AG04449 (cell line): Measurements from ENCODE around the gene SLC25A22.

Source experiments
- CTCF ChIA-PET: fragments of 350-600 bp; formaldehyde crosslinking; extraction: SDS; loops from one replicate; lab custom pipeline; 2021; ENCODE audit warnings: antibody characterized with exemption; lab: Yijun Ruan, JAX
- POLR2A ChIA-PET: fragments of 400-600, 350-600 bp; formaldehyde crosslinking; extraction: SDS; loops from one replicate; lab custom pipeline; 2020; ENCODE audit warnings: antibody characterized with exemption, inconsistent platforms; lab: Yijun Ruan, JAX
- DNase-seq: peaks from one replicate; pipeline ENCODE4 v3.0.0-alpha.2; 2010; ENCODE audit warnings: low read depth, low spot score
- H3K4me3 ChIP-seq: 2 replicates; pipeline ENCODE4 v1.5.1; 2011; ENCODE audit warnings: low read depth, mild to moderate bottlenecking, control low read depth, low read length
- TF ChIP-seq, protein P1 (sequence below): IDR thresholded peaks from one replicate; pipeline ENCODE4 v1.5.1; 2011; ENCODE audit warnings: mild to moderate bottlenecking, moderate library complexity, low read length, control low read depth, inconsistent platforms; ENCODE audit not compliant: insufficient read depth; ENCODE audit errors: missing control alignments

Gene SLC25A22

DNA sequence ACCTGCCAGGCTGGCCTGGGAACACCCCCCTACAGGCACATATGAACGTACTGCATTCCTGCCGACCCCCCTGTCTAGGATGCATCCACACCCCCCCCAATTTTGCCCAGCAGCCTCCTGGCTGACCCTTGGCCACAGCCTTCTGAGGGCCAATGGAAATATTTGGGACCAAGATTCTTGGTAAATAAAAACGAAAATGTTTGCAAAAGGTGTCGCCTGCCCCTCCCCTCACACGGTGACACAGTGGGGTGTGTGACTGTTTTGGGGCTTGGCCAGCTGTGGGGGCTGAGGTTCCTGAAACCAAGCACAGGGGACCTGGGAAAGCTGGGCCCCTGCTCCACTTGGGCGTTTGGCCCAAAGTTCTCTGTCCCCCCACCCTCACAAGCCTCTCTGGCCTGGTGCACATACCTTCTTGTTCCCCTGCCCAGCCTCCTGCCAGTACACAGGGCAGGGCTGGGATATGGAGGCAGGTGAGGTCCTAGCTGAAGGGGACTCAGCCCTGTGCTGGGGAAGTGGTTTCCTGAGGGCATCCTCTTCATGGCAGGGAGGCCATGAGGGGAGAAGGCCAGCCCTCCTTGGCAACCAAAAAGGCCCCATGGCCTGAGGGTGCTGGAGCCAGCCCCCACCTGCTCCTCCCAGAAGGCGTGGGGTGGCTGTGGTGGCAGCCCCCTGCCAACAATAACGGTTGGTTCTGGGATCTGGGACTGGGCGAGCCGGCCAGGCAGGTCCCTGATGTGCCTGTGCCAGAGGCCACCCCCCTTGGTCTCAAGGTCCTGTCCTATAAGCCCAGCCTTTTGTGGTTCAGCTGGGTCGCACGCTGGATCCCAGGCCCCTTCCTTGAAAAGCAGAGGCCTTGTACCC, 27.5 kb upstream of the SLC25A22 start:
- POLR2A ChIA-PET, result interaction anchor here (0.6 to 0.8 kb wide), 2 partner anchors 9 to 16 kb away, joined by 3 read pairs; no protein-coding TSS in a partner anchor
- DNase-seq, result no peak
- CTCF ChIA-PET, result no interaction called here
- TF ChIP-seq, protein P1, sequence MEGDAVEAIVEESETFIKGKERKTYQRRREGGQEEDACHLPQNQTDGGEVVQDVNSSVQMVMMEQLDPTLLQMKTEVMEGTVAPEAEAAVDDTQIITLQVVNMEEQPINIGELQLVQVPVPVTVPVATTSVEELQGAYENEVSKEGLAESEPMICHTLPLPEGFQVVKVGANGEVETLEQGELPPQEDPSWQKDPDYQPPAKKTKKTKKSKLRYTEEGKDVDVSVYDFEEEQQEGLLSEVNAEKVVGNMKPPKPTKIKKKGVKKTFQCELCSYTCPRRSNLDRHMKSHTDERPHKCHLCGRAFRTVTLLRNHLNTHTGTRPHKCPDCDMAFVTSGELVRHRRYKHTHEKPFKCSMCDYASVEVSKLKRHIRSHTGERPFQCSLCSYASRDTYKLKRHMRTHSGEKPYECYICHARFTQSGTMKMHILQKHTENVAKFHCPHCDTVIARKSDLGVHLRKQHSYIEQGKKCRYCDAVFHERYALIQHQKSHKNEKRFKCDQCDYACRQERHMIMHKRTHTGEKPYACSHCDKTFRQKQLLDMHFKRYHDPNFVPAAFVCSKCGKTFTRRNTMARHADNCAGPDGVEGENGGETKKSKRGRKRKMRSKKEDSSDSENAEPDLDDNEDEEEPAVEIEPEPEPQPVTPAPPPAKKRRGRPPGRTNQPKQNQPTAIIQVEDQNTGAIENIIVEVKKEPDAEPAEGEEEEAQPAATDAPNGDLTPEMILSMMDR, result no peak
- no peak overlapping the region for H3K4me3 ChIP-seq

DNA sequence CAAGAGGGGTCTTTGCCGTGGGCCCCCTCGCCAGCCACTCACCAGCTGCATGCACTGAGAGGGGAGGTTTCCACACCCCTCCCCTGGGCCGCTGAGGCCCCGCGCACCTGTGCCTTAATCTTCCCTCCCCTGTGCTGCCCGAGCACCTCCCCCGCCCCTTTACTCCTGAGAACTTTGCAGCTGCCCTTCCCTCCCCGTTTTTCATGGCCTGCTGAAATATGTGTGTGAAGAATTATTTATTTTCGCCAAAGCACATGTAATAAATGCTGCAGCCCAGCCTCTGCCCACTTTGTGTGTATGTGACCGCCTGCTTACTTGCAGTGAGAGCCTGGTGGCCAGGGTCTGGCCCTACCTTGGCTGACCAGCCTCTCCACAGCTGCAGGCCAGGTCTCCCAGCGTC, 26.9 kb upstream of the SLC25A22 start:
- TF ChIP-seq, protein P1, result no peak
- DNase-seq, result no peak
- no peak overlapping the region for H3K4me3 ChIP-seq
- ChIA-PET CTCF (no interaction called here), POLR2A (interaction anchor here (0.6 to 0.8 kb wide), 2 partner anchors 10 to 17 kb away, joined by 3 read pairs; no protein-coding TSS in a partner anchor)

DNA sequence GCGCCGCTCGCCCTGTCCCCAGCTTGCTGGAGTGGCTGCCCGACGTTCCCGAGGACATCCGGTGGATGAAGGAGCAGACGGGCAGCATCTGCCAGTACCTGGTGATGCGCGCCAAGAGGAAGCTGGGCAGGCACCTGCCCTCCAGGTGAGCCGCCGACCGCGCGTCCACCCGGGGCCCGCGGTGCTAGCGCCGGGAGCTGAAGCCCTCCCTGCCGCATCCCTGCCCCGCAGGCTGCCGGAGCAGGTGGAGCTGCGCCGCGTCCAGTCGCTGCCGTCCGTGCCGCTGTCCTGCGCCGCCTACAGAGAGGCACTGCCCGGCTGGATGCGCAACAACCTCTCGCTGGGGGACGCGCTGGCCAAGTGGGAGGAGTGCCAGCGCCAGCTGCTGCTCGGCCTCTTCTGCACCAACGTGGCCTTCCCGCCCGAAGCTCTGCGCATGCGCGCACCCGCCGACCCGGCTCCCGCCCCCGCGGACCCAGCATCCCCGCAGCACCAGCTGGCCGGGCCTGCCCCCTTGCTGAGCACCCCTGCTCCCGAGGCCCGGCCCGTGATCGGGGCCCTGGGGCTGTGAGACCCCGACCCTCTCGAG, 26.3 kb upstream of the SLC25A22 start:
- H3K4me3 ChIP-seq, result no peak overlapping the region
- TF ChIP-seq, protein P1, result no peak
- no peak for DNase-seq
- POLR2A ChIA-PET, result interaction anchor here (0.8 kb wide), 1 partner anchor 11 kb away, joined by 3 read pairs; no protein-coding TSS in a partner anchor
- CTCF ChIA-PET, result interaction anchor here (1.3 kb wide), 1 partner anchor 10 kb away, joined by 4 read pairs; no protein-coding TSS in a partner anchor

DNA sequence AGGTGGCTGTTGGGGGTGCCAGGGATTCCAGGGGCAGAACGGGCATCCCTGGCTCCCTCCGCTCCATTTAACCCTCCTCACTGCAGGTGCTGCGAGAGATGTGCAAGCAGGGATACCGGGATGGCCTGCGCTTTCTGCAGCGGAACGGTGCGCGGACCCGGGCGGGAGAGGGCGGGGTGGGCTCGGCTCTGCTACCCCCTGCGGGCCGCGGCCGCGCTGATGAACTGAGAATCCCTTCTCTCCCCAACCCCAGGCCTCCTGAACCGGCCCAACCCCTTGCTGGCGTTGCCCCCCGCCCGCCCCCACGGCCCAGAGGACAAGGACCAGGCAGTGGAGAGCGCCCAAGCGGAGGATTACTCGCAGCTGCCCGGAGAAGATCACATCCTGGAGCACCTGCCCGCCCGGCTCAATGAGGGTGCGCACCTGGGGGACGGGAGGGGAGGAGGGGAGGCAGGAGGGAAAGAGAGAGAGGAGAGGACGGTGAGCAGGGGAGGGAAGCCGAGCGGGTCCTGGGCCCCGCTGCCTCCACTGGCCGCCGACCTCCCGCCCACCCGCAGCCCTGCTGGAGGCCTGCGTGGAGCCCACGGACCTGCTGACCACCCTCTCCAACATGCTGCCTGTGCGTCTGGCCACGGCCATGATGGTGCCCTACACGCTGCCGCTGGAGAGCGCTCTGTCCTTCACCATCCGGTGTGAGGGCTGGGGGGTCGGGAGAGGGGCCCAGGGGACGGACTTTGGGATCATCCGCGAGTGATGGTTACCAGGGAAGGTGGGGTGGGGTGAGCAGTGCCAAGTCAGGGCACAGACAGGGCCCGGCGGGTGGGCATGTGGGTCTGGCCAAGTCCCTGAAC, 25.6 kb upstream of the SLC25A22 start:
- ChIA-PET CTCF (interaction anchor here (1.3 kb wide), 1 partner anchor 10 kb away, joined by 4 read pairs; no protein-coding TSS in a partner anchor), POLR2A (interaction anchor here (2.0 kb wide), 1 partner anchor 11 kb away, joined by 7 read pairs; no protein-coding TSS in a partner anchor)
- H3K4me3 ChIP-seq, result no peak overlapping the region
- no peak for DNase-seq
- TF ChIP-seq, protein P1, result no peak

DNA sequence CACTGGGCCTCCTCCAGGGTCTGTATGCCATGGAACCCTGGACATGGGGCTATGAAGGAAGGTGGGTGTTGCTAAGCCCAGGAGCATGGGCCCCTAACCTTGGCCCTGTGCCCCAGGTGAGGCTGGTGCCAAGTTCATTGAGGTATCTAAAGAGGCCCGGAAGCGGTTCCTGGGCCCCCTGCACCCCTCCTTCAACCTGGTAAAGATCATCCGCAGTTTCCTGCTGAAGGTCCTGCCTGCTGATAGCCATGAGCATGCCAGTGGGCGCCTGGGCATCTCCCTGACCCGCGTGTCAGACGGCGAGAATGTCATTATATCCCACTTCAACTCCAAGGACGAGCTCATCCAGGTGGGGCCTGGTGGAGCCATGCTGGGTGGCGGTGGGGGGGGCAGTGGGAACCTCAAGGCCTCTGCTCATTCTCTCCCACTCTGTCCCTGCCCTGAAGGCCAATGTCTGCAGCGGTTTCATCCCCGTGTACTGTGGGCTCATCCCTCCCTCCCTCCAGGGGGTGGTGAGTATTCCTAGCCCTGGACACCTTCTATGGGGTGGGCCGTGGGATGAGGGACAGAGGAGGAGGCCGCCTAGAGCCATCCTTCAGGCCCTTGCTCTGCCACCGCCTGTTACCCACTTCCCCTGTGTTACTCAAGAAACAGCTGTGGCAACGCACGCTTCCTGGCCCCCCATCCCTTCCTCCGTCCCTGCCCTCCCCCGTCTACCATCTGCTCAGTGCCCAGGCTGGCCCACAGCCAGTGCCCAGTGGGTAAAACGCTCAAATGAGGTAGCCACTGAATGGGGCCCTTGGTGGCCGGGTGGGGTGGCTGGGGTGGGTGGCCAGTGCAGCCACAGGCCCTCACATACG, 23.7 kb upstream of the SLC25A22 start:
- no peak for DNase-seq
- ChIA-PET CTCF (interaction anchor here (0.9 to 1.7 kb wide), 2 partner anchors 10 to 23 kb away, joined by 3 to 6 read pairs; no protein-coding TSS in a partner anchor), POLR2A (interaction anchor here (0.6 to 4.6 kb wide), 3 partner anchors 10 to 46 kb away, joined by 3 to 96 read pairs (median 7); partner anchors contain the start of gene CD151)
- TF ChIP-seq, protein P1, result no peak
- H3K4me3 ChIP-seq, result peak overlapping the region; percentile 72
